HCT116 (cell line): ENCODE measurements around the gene SLC4A7.

Experiments
- EGR1 ChIP-seq: IDR thresholded peaks from 2 replicates; pipeline ENCODE4 v1.6.1; 2012; ENCODE audit warnings: low read depth
- EZH2 ChIP-seq: fragments of 200-600 bp; sonication (generic); IDR thresholded peaks from 2 replicates; pipeline ENCODE4 v1.6.1; 2017; ENCODE audit warnings: antibody characterized with exemption, mixed run types
- EZH2phosphoT487 ChIP-seq: fragments of 200-600 bp; IDR thresholded peaks from 2 replicates; pipeline ENCODE4 v1.6.1; 2018; ENCODE audit warnings: antibody characterized with exemption, borderline replicate concordance
- POLR2A ChIP-seq: IDR thresholded peaks from 2 replicates; pipeline ENCODE4 v1.7.0; 2011; ENCODE audit warnings: borderline replicate concordance; ENCODE audit not compliant: insufficient read depth, insufficient read length; ENCODE audit errors: extremely low read depth
- RAD21 ChIP-seq: IDR thresholded peaks from 2 replicates; pipeline ENCODE4 v1.6.1; 2012; ENCODE audit warnings: low read depth, mild to moderate bottlenecking
- REST ChIP-seq: IDR thresholded peaks from 2 replicates; pipeline ENCODE4 v1.6.1; 2012; ENCODE audit warnings: low read depth
- SRF ChIP-seq: IDR thresholded peaks from 2 replicates; pipeline ENCODE4 v1.6.1; 2012; ENCODE audit warnings: low read depth
- ZFX ChIP-seq: fragments of 450-650 bp; IDR thresholded peaks from 2 replicates; pipeline ENCODE4 v1.6.1; 2017
- ZNF274 ChIP-seq: fragments of 200-500 bp; sonication (Bioruptor generic); IDR thresholded peaks from 2 replicates; pipeline ENCODE4 v1.6.1; 2014; ENCODE audit warnings: mild to moderate bottlenecking, low read depth, low read length, inconsistent platforms
- TF ChIP-seq, protein P1 (sequence below), 3 experiments: fragments of 200-600 bp in 1 of 3; sonication (generic) in 1 of 3; IDR thresholded peaks in 2 of 3; conservative IDR thresholded peaks in 1 of 3; 2 replicates each; pipeline ENCODE4 v1.5.1; 2012 to 2017; ENCODE audit warnings: low read depth in 2 of 3, low read length in 2 of 3, antibody characterized with exemption in 1 of 3, borderline replicate concordance in 1 of 3, control low read depth in 1 of 3, mild to moderate bottlenecking in 1 of 3, mixed read lengths in 1 of 3, mixed run types in 1 of 3, moderate library complexity in 1 of 3; ENCODE audit not compliant: insufficient read depth in 1 of 3
- TF ChIP-seq, protein P2 (sequence below): IDR thresholded peaks from 2 replicates; pipeline ENCODE4 v1.6.1; 2012

DNA sequence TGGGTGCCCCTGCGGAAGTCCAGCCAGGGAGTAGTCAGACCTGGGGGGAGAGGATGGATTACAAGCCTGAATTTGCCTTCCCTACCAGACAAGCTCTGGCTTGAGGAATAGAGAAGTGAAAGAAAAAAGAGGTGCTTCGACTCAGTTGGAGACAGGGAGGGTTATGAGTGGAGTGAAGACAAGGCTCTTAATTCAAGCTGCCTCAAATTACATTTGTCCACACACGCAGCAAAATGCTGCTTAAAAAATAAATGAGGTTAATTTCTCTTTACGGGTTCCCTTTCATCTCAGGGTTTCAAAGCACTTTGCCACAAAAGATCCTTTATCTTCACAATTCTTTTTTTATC, 49.0 kb upstream of the SLC4A7 start:
- no peak for TF ChIP-seq EGR1
- TF ChIP-seq, protein P1, sequence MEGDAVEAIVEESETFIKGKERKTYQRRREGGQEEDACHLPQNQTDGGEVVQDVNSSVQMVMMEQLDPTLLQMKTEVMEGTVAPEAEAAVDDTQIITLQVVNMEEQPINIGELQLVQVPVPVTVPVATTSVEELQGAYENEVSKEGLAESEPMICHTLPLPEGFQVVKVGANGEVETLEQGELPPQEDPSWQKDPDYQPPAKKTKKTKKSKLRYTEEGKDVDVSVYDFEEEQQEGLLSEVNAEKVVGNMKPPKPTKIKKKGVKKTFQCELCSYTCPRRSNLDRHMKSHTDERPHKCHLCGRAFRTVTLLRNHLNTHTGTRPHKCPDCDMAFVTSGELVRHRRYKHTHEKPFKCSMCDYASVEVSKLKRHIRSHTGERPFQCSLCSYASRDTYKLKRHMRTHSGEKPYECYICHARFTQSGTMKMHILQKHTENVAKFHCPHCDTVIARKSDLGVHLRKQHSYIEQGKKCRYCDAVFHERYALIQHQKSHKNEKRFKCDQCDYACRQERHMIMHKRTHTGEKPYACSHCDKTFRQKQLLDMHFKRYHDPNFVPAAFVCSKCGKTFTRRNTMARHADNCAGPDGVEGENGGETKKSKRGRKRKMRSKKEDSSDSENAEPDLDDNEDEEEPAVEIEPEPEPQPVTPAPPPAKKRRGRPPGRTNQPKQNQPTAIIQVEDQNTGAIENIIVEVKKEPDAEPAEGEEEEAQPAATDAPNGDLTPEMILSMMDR (IDR thresholded peaks at IDR 0.05 in 2 of 3, conservative IDR thresholded peaks at IDR 0.05 in 1 of 3; ENCODE audit: borderline replicate concordance in 1 of 3, insufficient read depth in 1 of 3, low read depth in 2 of 3, low read length in 2 of 3), result no peak
- TF ChIP-seq POLR2A, result no peak
- no peak for TF ChIP-seq RAD21
- TF ChIP-seq EZH2phosphoT487, result no peak
- no peak for TF ChIP-seq REST
- no peak for TF ChIP-seq SRF
- no peak for TF ChIP-seq EZH2
- TF ChIP-seq ZNF274, result no peak
- TF ChIP-seq, protein P2, sequence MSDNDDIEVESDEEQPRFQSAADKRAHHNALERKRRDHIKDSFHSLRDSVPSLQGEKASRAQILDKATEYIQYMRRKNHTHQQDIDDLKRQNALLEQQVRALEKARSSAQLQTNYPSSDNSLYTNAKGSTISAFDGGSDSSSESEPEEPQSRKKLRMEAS, result no peak
- TF ChIP-seq ZFX, result no peak
